Measurements from ENCODE around the gene LINGO3. TPM values are rescaled to one million over a fixed set of nuclear protein-coding genes. Genes with fewer than 3 reads are reported as not detected.

LINGO3 gene
- total and polyA plus RNA-seq, 2 donors (not counting 3 experiments of a cell fraction or from before 2014, with no cell fraction given), result not detected

- no peak overlapping the region for H3K27ac ChIP-seq (ENCODE audit: insufficient read depth, low read depth, low read length)
- H3K4me1 ChIP-seq (ENCODE audit: control insufficient read depth, extremely low read depth, insufficient read depth, low read length), result no peaks in the 10 kb centered on the region
- no TSS peak for BruUV-seq (replicated peaks)
- no peak overlapping the region for H3K4me2 ChIP-seq (ENCODE audit: insufficient read depth, low read length)
- no peaks in the 10 kb centered on the region for H3K36me3 ChIP-seq (ENCODE audit: control insufficient read depth in 2 of 2, extremely low read depth in 1 of 2, insufficient read depth in 2 of 2, low read length in 2 of 2)
- ChIA-PET CTCF (no interaction called here), POLR2A (no interaction called here)
- TF ChIP-seq EZH2 (IDR thresholded peaks at IDR 0.05; ENCODE audit: borderline replicate concordance, low read depth, low read length, severe bottlenecking) (no peak), MAX (IDR thresholded peaks at IDR 0.05; ENCODE audit: insufficient read depth, insufficient read length) (no peak), GATA2 (IDR thresholded peaks at IDR 0.05; ENCODE audit: insufficient read depth, insufficient read length, low read depth, low read length) (no peak), JUN (IDR thresholded peaks at IDR 0.05; ENCODE audit: borderline replicate concordance, insufficient read depth, insufficient read length, low read depth) (no peak), FOS (IDR thresholded peaks at IDR 0.05; ENCODE audit: borderline replicate concordance, insufficient read depth, low read length) (no peak), MYC (IDR thresholded peaks at IDR 0.05; ENCODE audit: low read depth, low read length) (no peak), POLR2A (IDR thresholded peaks at IDR 0.05; ENCODE audit: low read depth, low read length) (no peak), CTCF (IDR thresholded peaks at IDR 0.05; ENCODE audit: extremely low read depth in 1 of 2, insufficient read depth in 1 of 2, low read depth in 1 of 2, low read length in 2 of 2) (no peak), POLR2AphosphoS5 (IDR thresholded peaks at IDR 0.05; ENCODE audit: insufficient read depth, low read depth, low read length) (no peak)
- DNase-seq (ENCODE audit: low read depth, low spot score) (no peak), FAIRE-seq (no peak)
- no peak overlapping the region for H3K9ac ChIP-seq (replicated peaks; ENCODE audit: extremely low read depth, insufficient read depth, low read length)
- dilution Hi-C loops (cut with MboI; ENCODE audit: extremely low pct_ligation_motif_present, low sequenced_read_pairs), result no loop called here
- H3K79me2 ChIP-seq (ENCODE audit: control insufficient read depth, insufficient read depth, low read length), result no peaks in the 10 kb centered on the region
- peaks cover 1 to 21% of the 10 kb centered on the region in 2 experiments for H3K27me3 ChIP-seq (ENCODE audit: control insufficient read depth in 2 of 2, insufficient read depth in 2 of 2, low read length in 2 of 2)
- no peaks in the 10 kb centered on the region for H3K9me1 ChIP-seq (replicated peaks; ENCODE audit: control insufficient read depth, extremely low read depth, insufficient read depth, low read length)
- no peak overlapping the region for H2AFZ ChIP-seq (ENCODE audit: low read depth, low read length)
- intact Hi-C loops (cut with micrococcal nuclease), result loop anchor here (10.0 kb wide), 1 partner anchor 378 kb away; no protein-coding TSS in a partner anchor
- no peak overlapping the region for H3K4me3 ChIP-seq (replicated peaks in 1 of 3; ENCODE audit: insufficient read depth in 1 of 3, low read depth in 1 of 3, low read length in 3 of 3)
- peaks cover 2% of the 10 kb centered on the region for H3K9me3 ChIP-seq (replicated peaks; ENCODE audit: control insufficient read depth, insufficient read depth, low read length)
- no peaks in the 10 kb centered on the region for H4K20me1 ChIP-seq (replicated peaks; ENCODE audit: control insufficient read depth, extremely low read depth, insufficient read depth, low read length)
These were observed 5.0 kb upstream of the LINGO3 start for GRCh38 chr19:2312820-2313501.

All from endothelial cell of umbilical vein (primary cell).